Measurements from ENCODE around the gene TTLL7. TPM values are rescaled to one million over a fixed set of nuclear protein-coding genes. Genes with fewer than 3 reads are reported as not detected.

The TTLL7 gene
- total and polyA plus RNA-seq, 2 experiments from 2014 or later, result 4.1 to 6.7 TPM

GRCh38 chr1:83919872-83920271, 79.1 kb downstream of the TTLL7 start (continued):
- no peak for TF ChIP-seq REST (IDR thresholded peaks at IDR 0.05; ENCODE audit: unreplicated experiment)
- no peak for TF ChIP-seq STAT1 (IDR thresholded peaks at IDR 0.05; ENCODE audit: unreplicated experiment)
- no peak for TF ChIP-seq NANOG (IDR thresholded peaks at IDR 0.05; ENCODE audit: borderline replicate concordance)
- no peak for TF ChIP-seq EZH2 (IDR thresholded peaks at IDR 0.05; ENCODE audit: low read depth, unreplicated experiment)
- no peak for TF ChIP-seq JUNB (IDR thresholded peaks at IDR 0.05; ENCODE audit: unreplicated experiment)
- TF ChIP-seq ZNF331 (CRISPR knock-in tag; IDR thresholded peaks at IDR 0.05; ENCODE audit: low read depth), result no peak
- no peak for TF ChIP-seq POLR2AphosphoS5 (IDR thresholded peaks at IDR 0.05; ENCODE audit: low read depth)
- no peak for TF ChIP-seq EZH2phosphoT487 (IDR thresholded peaks at IDR 0.05; ENCODE audit: unreplicated experiment)
- TF ChIP-seq, protein P1, sequence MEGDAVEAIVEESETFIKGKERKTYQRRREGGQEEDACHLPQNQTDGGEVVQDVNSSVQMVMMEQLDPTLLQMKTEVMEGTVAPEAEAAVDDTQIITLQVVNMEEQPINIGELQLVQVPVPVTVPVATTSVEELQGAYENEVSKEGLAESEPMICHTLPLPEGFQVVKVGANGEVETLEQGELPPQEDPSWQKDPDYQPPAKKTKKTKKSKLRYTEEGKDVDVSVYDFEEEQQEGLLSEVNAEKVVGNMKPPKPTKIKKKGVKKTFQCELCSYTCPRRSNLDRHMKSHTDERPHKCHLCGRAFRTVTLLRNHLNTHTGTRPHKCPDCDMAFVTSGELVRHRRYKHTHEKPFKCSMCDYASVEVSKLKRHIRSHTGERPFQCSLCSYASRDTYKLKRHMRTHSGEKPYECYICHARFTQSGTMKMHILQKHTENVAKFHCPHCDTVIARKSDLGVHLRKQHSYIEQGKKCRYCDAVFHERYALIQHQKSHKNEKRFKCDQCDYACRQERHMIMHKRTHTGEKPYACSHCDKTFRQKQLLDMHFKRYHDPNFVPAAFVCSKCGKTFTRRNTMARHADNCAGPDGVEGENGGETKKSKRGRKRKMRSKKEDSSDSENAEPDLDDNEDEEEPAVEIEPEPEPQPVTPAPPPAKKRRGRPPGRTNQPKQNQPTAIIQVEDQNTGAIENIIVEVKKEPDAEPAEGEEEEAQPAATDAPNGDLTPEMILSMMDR (conservative IDR thresholded peaks at IDR 0.05; ENCODE audit: low read depth in 2 of 2), result no peak

- Histone ChIP-seq H3K4me2 (no peak overlapping the region), H2AFZ (no peak overlapping the region), H3K79me2 (replicated peaks; ENCODE audit: insufficient read depth) (no peaks in the 10 kb centered on the region), H3K36me3 (ENCODE audit: insufficient read depth) (no peaks in the 10 kb centered on the region), H3K4me1 (ENCODE audit: insufficient read depth) (0 out of 2 replicates have a peak, but pooled peaks cover 5% of the 10 kb centered on the region), H3K27me3 (ENCODE audit: insufficient read depth) (no peaks in the 10 kb centered on the region), H3K27ac (ENCODE audit: low read depth) (no peak overlapping the region), H3K9me2 (ENCODE audit: insufficient read depth) (no peaks in the 10 kb centered on the region), H3K4me3 (no peak overlapping the region), H3F3A (replicated peaks; ENCODE audit: low read depth) (no peaks in the 10 kb centered on the region), H4K20me1 (replicated peaks; ENCODE audit: insufficient read depth) (no peaks in the 10 kb centered on the region)
- no peaks in the 10 kb centered on the region for H3K27me3 Mint-ChIP-seq (ENCODE audit: insufficient read depth, low read depth, poor library complexity)
- DNase-seq (ENCODE audit: low spot score), result no peak
- H3K27ac Mint-ChIP-seq, result no peak overlapping the region
- no peak overlapping the region for H3K4me3 Mint-ChIP-seq
- no peak for ATAC-seq
- peaks cover 12% of the 10 kb centered on the region for H3K4me1 Mint-ChIP-seq
- peaks cover 5% of the 10 kb centered on the region; the same call in 2 of the 3 replicates for H3K36me3 Mint-ChIP-seq (ENCODE audit: low read depth)
- peaks cover 4% of the 10 kb centered on the region; the same call in 2 of the 3 replicates for H3K9me3 Mint-ChIP-seq
- TF ChIP-seq CREB1 (CRISPR knock-in tag; IDR thresholded peaks at IDR 0.05; ENCODE audit: low read depth) (no peak), JUNB (IDR thresholded peaks at IDR 0.05; ENCODE audit: unreplicated experiment) (no peak), ZNF114 (CRISPR knock-in tag; IDR thresholded peaks at IDR 0.05) (no peak), ETS1 (IDR thresholded peaks at IDR 0.05) (no peak), EZH2phosphoT487 (IDR thresholded peaks at IDR 0.05; ENCODE audit: unreplicated experiment) (no peak), POLR2AphosphoS5 (IDR thresholded peaks at IDR 0.05; ENCODE audit: low read depth) (no peak), STAT1 (IDR thresholded peaks at IDR 0.05; ENCODE audit: unreplicated experiment) (no peak), ZNF331 (CRISPR knock-in tag; IDR thresholded peaks at IDR 0.05; ENCODE audit: low read depth) (no peak), EZH2 (IDR thresholded peaks at IDR 0.05; ENCODE audit: low read depth, unreplicated experiment) (no peak), NANOG (IDR thresholded peaks at IDR 0.05; ENCODE audit: borderline replicate concordance) (no peak), REST (IDR thresholded peaks at IDR 0.05; ENCODE audit: unreplicated experiment) (no peak)
- TF ChIP-seq, protein P1 (conservative IDR thresholded peaks at IDR 0.05; ENCODE audit: low read depth in 2 of 2), result no peak
Observed at GRCh38 chr1:83918688-83919285, 80.1 kb downstream of the TTLL7 start.

Data from GM23338 (cell line).